ENCODE measurements around the gene CADPS2.
"Not testable (repeated sequence)": the region's sequence is repeated elsewhere in the genome, so short reads cannot be mapped to it uniquely, and the experiment has no call there.

The CADPS2 gene

GRCh38 chr7:122638459-122638858 is 247.8 kb downstream of the CADPS2 start:
- no peak for DNase-seq
- Mint-ChIP-seq H3K27me3 (no peaks in the 10 kb centered on the region), H3K4me1 (ENCODE audit: low read depth in 2 of 2) (no peaks in the 10 kb centered on the region), H3K27ac (no peak overlapping the region), H3K36me3 (ENCODE audit: insufficient read depth) (no peaks in the 10 kb centered on the region), H3K4me3 (no peak overlapping the region), H3K9me3 (peaks cover 14 to 25% of the 10 kb centered on the region in 2 donors)
- ATAC-seq (replicated peaks), result no peak

- Mint-ChIP-seq H3K4me1 (ENCODE audit: low read depth in 2 of 2) (no peaks in the 10 kb centered on the region), H3K27me3 (no peaks in the 10 kb centered on the region)
These were observed 248.5 kb downstream of the CADPS2 start for GRCh38 chr7:122637784-122638183.

GRCh38 chr7:122635481-122635880 is 250.8 kb downstream of the CADPS2 start:
- H3K9me3 Mint-ChIP-seq, result peaks cover 16 to 20% of the 10 kb centered on the region in 2 donors
- DNase-seq; H3K4me3 Mint-ChIP-seq; H3K27me3 Mint-ChIP-seq; H3K36me3 Mint-ChIP-seq (ENCODE audit: insufficient read depth); ATAC-seq (replicated peaks); H3K27ac Mint-ChIP-seq; H3K4me1 Mint-ChIP-seq (ENCODE audit: low read depth in 2 of 2): not testable (repeated sequence)

More at GRCh38 chr7:122637784-122638183, 248.5 kb downstream of the CADPS2 start:
- no peak for ATAC-seq (replicated peaks)
- peaks cover 14 to 18% of the 10 kb centered on the region in 2 donors for H3K9me3 Mint-ChIP-seq
- DNase-seq, result no peak
- no peaks in the 10 kb centered on the region for H3K36me3 Mint-ChIP-seq (ENCODE audit: insufficient read depth)
- H3K4me3 Mint-ChIP-seq, result no peak overlapping the region
- H3K27ac Mint-ChIP-seq, result no peak overlapping the region

- H3K4me3 Mint-ChIP-seq, result no peak overlapping the region
- no peaks in the 10 kb centered on the region for H3K4me1 Mint-ChIP-seq (ENCODE audit: low read depth in 2 of 2)
- DNase-seq (no peak), ATAC-seq (replicated peaks) (no peak)
- H3K36me3 Mint-ChIP-seq (ENCODE audit: insufficient read depth), result no peaks in the 10 kb centered on the region
- H3K27me3 Mint-ChIP-seq, result no peaks in the 10 kb centered on the region
- H3K27ac Mint-ChIP-seq, result no peak overlapping the region
- H3K9me3 Mint-ChIP-seq, result peaks cover 12 to 16% of the 10 kb centered on the region in 2 donors
These were observed 252.8 kb downstream of the CADPS2 start for GRCh38 chr7:122633472-122633871.

GRCh38 chr7:122632238-122632637 is 254.0 kb downstream of the CADPS2 start:
- DNase-seq (no peak), ATAC-seq (replicated peaks) (no peak)
- Mint-ChIP-seq H3K9me3 (peaks cover 14 to 16% of the 10 kb centered on the region in 2 donors), H3K27me3 (no peaks in the 10 kb centered on the region), H3K4me1 (ENCODE audit: low read depth in 2 of 2) (no peaks in the 10 kb centered on the region), H3K4me3 (no peak overlapping the region), H3K27ac (no peak overlapping the region), H3K36me3 (ENCODE audit: insufficient read depth) (no peaks in the 10 kb centered on the region)

- no peak for ATAC-seq (replicated peaks)
- H3K27me3 Mint-ChIP-seq, result no peaks in the 10 kb centered on the region
- H3K36me3 Mint-ChIP-seq (ENCODE audit: insufficient read depth), result no peaks in the 10 kb centered on the region
- H3K4me3 Mint-ChIP-seq, result no peak overlapping the region
- H3K27ac Mint-ChIP-seq, result no peak overlapping the region
- no peaks in the 10 kb centered on the region for H3K4me1 Mint-ChIP-seq (ENCODE audit: low read depth in 2 of 2)
- peaks cover 10 to 25% of the 10 kb centered on the region in 2 donors for H3K9me3 Mint-ChIP-seq
- no peak for DNase-seq
These were observed 256.8 kb downstream of the CADPS2 start for GRCh38 chr7:122629412-122629953.

GRCh38 chr7:122628651-122629411 is 257.4 kb downstream of the CADPS2 start:
- H3K27ac Mint-ChIP-seq, result no peak overlapping the region
- ATAC-seq (replicated peaks), result no peak
- no peak for DNase-seq

GRCh38 chr7:122626785-122627184 is 259.5 kb downstream of the CADPS2 start:
- Mint-ChIP-seq H3K4me1 (ENCODE audit: low read depth in 2 of 2) (no peaks in the 10 kb centered on the region), H3K36me3 (ENCODE audit: insufficient read depth) (no peaks in the 10 kb centered on the region), H3K27me3 (no peaks in the 10 kb centered on the region)

More at GRCh38 chr7:122628651-122629411, 257.4 kb downstream of the CADPS2 start:
- no peaks in the 10 kb centered on the region for H3K27me3 Mint-ChIP-seq
- no peaks in the 10 kb centered on the region for H3K4me1 Mint-ChIP-seq (ENCODE audit: low read depth in 2 of 2)
- no peak overlapping the region for H3K4me3 Mint-ChIP-seq
- peaks cover 9 to 29% of the 10 kb centered on the region in 2 donors for H3K9me3 Mint-ChIP-seq
- H3K36me3 Mint-ChIP-seq (ENCODE audit: insufficient read depth), result no peaks in the 10 kb centered on the region

GRCh38 chr7:122622682-122623081 is 263.6 kb downstream of the CADPS2 start:
- no peak for ATAC-seq (replicated peaks)
- Mint-ChIP-seq H3K36me3 (ENCODE audit: insufficient read depth) (no peaks in the 10 kb centered on the region), H3K27ac (no peak overlapping the region), H3K4me3 (no peak overlapping the region), H3K4me1 (ENCODE audit: low read depth in 2 of 2) (no peaks in the 10 kb centered on the region), H3K27me3 (no peaks in the 10 kb centered on the region), H3K9me3 (peaks cover 4 to 20% of the 10 kb centered on the region in 2 donors)
- no peak for DNase-seq

More at GRCh38 chr7:122626785-122627184, 259.5 kb downstream of the CADPS2 start:
- no peak for DNase-seq
- peaks cover 8 to 29% of the 10 kb centered on the region in 2 donors for H3K9me3 Mint-ChIP-seq
- H3K27ac Mint-ChIP-seq, result no peak overlapping the region
- ATAC-seq (replicated peaks), result no peak
- no peak overlapping the region for H3K4me3 Mint-ChIP-seq

GRCh38 chr7:122619664-122620063 is 266.6 kb downstream of the CADPS2 start:
- no peaks in the 10 kb centered on the region for H3K36me3 Mint-ChIP-seq (ENCODE audit: insufficient read depth)
- ATAC-seq (replicated peaks), result no peak
- no peaks in the 10 kb centered on the region for H3K27me3 Mint-ChIP-seq
- H3K27ac Mint-ChIP-seq, result no peak overlapping the region
- DNase-seq, result no peak
- no peaks in the 10 kb centered on the region for H3K4me1 Mint-ChIP-seq (ENCODE audit: low read depth in 2 of 2)
- no peak overlapping the region for H3K4me3 Mint-ChIP-seq
- peaks cover 4 to 6% of the 10 kb centered on the region in 2 donors for H3K9me3 Mint-ChIP-seq

GRCh38 chr7:122618585-122619189 is 267.6 kb downstream of the CADPS2 start:
- Mint-ChIP-seq H3K9me3 (peaks cover 0 to 4% of the 10 kb centered on the region in 2 donors), H3K4me1 (ENCODE audit: low read depth in 2 of 2) (no peaks in the 10 kb centered on the region), H3K27ac (no peak overlapping the region), H3K27me3 (no peaks in the 10 kb centered on the region), H3K36me3 (ENCODE audit: insufficient read depth) (no peaks in the 10 kb centered on the region), H3K4me3 (no peak overlapping the region)
- DNase-seq (no peak), ATAC-seq (replicated peaks) (no peak)

- Mint-ChIP-seq H3K4me1 (ENCODE audit: low read depth in 2 of 2) (no peaks in the 10 kb centered on the region), H3K27ac (no peak overlapping the region), H3K9me3 (peaks cover 0 to 2% of the 10 kb centered on the region in 2 donors), H3K27me3 (no peaks in the 10 kb centered on the region), H3K36me3 (ENCODE audit: insufficient read depth) (no peaks in the 10 kb centered on the region), H3K4me3 (no peak overlapping the region)
- DNase-seq (no peak), ATAC-seq (replicated peaks) (no peak)
These were observed 269.3 kb downstream of the CADPS2 start for GRCh38 chr7:122616951-122617350.

- Mint-ChIP-seq H3K27ac (no peak overlapping the region), H3K4me1 (ENCODE audit: low read depth in 2 of 2) (no peaks in the 10 kb centered on the region), H3K27me3 (no peaks in the 10 kb centered on the region), H3K36me3 (ENCODE audit: insufficient read depth) (no peaks in the 10 kb centered on the region), H3K9me3 (peaks cover 0 to 3% of the 10 kb centered on the region in 2 donors), H3K4me3 (no peak overlapping the region)
- no peak for DNase-seq
- no peak for ATAC-seq (replicated peaks)
These were observed 280.3 kb downstream of the CADPS2 start for GRCh38 chr7:122605929-122606328.

- Mint-ChIP-seq H3K9me3 (peaks cover 0 to 3% of the 10 kb centered on the region in 2 donors), H3K4me1 (ENCODE audit: low read depth in 2 of 2) (no peaks in the 10 kb centered on the region), H3K27me3 (no peaks in the 10 kb centered on the region), H3K4me3 (no peak overlapping the region), H3K27ac (no peak overlapping the region), H3K36me3 (ENCODE audit: insufficient read depth) (no peaks in the 10 kb centered on the region)
- DNase-seq, result no peak
- no peak for ATAC-seq (replicated peaks)
These were observed 282.0 kb downstream of the CADPS2 start for GRCh38 chr7:122604251-122604650.
